ENCODE data around the gene ACBD4. TPM values are rescaled to one million over a fixed set of nuclear protein-coding genes. Genes with fewer than 3 reads are reported as not detected.
"Not testable (repeated sequence)": the region's sequence is repeated elsewhere in the genome, so short reads cannot be mapped to it uniquely, and the experiment has no call there.

The ACBD4 gene
- total RNA-seq, 1 donor from 2014 or later: 90.3 TPM

DNA sequence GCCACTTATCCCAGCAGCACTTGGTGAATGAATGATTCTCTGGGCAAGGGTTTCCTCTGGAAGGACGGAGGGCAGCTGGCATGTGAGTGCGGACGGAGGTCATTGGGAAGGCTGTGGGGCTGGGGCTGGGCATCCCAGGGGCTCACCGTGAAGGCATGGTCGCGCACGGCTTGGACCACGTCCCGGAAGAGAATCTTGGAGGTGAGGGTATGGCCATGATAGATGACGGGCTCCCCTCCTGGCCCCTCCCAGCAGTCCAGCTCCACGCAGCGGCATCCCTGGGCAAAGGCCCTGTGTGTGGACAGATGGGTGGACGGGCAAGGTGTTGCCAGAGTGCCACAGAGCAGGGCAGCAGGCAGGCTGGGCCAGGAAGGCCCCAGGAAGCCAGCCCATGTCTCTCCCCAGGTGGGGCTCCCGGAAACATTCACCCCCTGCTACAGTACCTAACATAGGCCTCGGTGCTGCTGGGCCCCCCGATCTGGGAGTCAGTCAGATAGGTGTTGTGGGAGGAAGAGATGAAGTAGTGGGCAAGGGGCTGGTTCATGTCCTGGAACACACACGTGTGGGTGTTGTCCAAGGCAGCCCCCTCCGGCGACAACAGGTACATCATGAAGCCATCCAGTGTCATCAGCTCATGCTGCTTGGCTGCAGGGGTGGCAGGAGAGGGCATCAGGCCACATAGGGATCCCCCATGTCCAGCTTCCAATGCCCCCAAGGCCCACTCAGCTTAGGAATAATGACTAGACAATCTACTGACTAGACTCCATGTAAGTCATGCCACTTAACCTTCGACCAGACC, 17.4 kb upstream of the ACBD4 start:
- DNase-seq (ENCODE audit: low spot score) (no peak), ATAC-seq (no peak)

DNA sequence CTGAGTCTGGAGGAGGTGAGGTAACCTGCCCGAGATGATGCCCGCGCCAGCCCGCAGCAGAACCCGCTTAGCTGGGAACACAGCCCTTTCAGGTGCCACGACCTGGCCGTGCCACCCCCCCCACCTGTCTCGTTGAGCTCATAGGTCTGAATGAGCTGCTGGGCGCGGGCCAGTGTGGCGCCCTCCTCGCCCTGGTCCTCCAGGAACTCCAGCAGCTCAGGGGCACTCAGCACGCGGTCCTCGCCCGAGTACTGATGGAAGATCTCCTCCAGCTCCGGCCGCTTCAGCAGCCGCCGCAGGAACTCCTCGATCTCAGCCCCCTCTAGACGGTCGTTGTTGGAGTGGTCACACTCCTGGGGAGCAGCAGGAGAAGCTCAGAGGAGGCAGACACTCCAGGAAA, 16.8 kb upstream of the ACBD4 start:
- ATAC-seq (no peak), DNase-seq (ENCODE audit: low spot score) (no peak)

DNA sequence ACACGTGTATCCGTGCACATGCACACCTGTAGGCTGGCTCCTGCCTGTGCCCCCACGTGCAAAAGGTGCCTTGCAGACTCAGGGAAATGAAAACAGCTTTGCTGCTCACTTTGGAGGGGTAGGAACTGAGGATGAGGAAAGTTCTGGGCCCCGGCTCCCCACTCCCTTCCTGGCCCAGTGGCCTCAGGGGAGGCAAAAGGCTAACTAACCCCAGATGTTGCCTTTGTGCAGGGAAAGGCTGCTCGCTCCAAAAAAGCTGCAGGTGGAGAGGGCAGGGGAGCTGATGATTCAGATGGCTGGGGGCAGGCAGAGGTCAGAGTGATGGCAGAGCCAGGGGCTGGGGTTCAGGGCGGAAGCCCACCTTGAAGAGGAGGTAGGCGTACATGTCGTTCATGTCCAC, 15.5 kb upstream of the ACBD4 start:
- no peak for DNase-seq (ENCODE audit: low spot score)
- ATAC-seq: no peak

DNA sequence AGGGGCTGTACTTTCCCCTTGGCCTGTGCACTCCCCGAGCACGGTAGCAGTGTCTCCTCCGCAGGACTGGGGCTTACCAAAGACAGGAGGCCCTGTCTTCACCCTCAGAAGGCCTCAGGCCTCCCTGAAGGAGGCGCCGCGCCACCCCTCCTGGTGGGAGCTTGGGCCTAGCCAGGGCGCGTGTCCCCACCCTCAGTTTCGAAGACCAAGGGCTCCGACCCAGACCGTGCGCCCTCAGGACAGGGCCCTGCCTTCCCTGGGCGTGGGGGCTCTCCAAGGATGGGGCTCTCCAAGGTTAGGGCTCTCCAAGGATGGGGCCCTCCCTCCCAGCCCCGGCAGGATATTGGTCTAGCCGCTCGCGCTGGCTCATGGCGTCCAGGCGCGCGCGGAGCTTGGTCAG, 14.9 kb upstream of the ACBD4 start:
- DNase-seq (ENCODE audit: low spot score): no peak

DNA sequence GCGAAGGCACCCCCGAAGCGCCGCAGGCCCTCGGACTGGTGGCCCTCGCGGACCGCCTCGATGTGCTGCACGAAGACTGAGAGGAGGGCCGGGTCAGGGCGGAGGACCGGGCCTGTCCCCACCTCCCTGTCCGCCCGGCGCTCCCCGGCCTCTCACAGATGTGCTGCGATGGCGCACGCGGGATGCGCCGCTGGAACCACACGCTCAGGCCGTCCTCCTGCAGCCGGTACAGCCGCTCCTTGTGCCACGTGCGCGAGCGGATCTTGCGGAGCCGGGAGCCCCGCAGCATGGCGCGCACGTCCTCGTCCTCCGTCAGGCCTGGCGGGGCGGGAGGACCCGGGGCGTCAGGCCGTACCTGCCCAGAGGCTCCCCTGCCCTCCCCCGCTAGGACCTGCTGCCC, 14.4 kb upstream of the ACBD4 start:
- ATAC-seq (no peak), DNase-seq (ENCODE audit: low spot score) (no peak)

More for the DNA sequence above, 14.9 kb upstream of the ACBD4 start:
- ATAC-seq: no peak

DNA sequence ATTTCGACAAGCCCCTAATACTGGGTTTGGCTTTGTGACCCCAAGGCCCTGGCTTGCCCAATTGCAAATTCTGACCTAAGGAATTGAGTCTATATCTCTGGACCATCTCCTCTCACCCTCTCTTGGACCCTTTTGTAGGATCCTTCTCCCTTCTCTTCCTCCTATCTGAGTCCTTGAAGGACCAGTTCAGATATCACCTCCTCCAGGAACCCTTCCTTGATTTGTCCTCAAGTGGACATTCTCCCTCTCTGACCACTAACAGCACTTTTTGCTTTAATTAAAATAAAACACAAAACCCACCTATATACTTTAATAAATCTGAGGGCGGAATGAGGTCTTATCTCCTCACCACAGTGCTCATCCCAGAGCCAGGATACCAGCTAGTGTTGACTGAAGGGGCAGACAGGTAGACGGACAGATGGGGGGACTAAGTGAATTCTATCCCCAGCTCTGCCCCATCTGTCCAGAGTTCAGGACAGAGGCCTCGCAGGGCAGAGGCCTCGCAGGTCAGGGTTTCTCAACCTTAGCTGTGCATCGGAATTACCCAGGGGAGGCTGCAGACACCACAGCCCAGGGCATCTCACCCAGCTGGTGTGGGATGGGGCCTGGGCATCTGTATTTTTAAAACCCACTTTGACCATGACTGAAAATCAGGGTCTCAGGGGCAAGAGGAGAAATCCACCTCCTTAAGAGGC, 12.3 kb upstream of the ACBD4 start:
- DNase-seq (ENCODE audit: low spot score) (no peak), ATAC-seq (peak; percentile 20)

DNA sequence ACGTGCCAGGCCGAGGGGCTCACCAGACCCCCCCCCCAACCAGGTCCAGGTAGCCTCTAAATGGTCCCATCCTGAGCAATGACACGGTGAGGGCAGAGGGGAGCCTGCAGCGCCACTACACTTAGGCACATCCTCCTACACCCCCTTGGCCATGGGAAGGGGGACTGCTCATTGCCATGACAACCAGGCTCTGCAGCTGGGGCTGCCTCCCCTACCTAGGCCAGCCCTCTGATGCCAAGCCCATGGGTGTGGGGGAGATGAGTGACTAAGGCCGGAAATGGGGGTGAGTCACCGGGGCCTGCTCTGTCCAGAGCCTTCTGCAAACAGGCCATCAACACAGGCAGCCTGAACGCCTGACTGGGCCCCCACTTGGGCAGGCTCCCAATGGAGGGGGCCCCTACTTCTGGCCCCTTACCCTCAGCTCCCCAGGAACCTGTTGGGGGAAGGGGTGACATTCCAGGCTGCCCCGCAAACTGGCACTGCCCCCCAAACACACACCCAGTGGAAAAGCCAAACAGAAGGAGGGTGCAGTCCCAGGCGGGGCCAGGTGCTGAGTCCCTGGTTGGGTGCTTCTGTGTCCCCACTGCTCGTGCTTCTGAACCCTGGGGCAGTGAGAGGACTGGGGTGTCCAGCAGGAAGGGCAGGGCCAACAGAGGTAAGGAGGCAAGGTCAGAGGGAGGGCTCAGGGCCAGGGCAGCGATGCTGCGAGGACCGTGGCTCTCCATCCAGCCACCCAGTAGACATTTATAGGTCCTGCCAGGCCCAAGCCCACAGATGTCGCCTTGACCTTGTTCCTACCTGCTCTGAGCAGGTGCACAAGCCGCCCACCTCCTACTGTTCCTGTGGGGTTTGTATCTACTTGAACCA, 11.3 kb upstream of the ACBD4 start:
- DNase-seq (ENCODE audit: low spot score): no peak
- ATAC-seq: no peak

DNA sequence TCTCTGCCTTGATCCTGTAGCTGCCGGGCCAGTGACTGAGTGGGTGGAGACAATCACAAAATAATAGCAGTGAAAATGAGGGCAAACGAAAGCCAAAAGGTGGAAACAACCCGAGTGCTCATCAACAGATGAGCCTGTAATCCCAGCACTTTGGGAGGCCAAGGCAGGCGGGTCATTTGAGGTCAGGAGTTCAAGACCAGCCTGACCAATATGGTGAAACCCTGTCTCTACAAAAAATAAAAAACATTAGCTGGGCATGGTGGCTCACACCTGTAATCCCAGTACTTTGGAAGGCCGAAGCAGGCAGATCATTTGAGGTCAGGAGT, 10.7 kb upstream of the ACBD4 start:
- not testable (repeated sequence) for DNase-seq (ENCODE audit: low spot score); ATAC-seq

DNA sequence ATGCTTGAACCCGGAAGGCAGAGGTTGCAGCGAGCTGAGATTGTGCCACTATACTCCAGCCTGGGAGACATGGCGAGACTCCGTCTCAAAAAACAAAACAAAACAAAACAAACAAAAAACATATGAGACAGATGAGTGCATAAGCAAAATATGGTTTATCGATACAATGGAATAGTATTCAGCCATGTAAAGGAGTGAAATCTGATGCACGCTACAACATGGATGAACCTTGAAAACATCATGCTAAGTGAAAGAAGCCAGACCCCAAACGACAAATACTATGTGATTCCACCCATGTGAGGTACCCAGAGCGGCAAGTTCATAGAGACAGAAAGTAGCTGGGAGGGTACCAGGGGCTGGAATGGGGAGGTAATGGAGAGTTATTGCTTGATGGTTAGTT, 10.0 kb upstream of the ACBD4 start:
- DNase-seq (ENCODE audit: low spot score) (no peak), ATAC-seq (no peak)

DNA sequence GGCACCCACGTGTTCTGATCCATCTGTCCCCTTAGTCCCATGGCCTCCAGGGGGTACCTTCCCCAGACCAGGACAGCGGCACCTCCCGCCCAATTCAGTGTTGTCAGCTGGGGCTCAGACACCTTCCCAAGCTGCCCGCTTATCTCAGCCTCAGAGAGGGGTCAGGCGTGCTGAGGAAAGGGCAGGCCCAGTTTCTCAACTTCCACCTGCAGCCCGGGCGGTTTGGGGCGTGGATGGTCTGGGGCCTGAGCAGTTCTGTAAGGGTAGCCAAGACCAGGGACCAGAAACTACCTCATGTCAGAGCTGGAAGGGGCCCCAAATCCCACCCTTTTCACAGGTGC, 8.3 kb upstream of the ACBD4 start:
- DNase-seq (ENCODE audit: low spot score) (no peak), ATAC-seq (no peak)

DNA sequence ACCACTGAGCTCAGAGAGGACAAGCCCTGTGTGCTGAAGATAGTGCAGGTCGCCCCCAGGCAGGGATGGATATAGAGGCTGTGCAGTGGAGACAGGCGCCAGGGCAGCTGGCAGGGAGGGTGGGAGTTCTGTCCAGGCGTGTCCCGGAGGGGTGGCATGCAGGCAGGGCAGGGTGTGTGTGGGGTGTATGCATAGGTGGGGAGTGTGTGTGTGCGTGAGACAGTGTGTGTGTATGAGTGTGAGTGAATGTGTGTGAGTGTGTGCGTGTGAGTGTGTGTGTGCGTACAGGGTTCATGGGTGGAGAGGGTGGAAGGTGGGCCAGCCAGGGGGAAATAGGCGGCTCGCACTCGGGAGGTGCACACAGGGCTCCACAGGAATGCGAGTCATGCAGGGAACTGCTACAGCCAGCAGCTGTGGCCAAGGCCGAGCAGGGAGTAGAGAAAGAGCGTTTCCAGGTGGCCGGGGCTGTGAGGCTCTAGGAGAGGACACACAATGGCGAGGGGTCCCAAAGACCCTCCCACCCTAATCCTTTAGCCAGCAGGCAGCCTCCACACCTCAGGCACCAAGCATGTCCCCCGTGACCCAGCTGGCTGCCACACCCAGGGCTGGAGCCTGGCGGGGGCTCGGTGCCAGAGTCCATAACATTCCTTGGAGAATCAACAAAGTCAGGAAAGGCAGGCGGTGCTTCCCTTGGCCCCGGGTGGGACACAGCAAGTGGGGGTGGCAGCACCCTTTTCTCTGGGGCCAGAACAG, 7.8 kb upstream of the ACBD4 start:
- DNase-seq (ENCODE audit: low spot score) (no peak), ATAC-seq (no peak)

DNA sequence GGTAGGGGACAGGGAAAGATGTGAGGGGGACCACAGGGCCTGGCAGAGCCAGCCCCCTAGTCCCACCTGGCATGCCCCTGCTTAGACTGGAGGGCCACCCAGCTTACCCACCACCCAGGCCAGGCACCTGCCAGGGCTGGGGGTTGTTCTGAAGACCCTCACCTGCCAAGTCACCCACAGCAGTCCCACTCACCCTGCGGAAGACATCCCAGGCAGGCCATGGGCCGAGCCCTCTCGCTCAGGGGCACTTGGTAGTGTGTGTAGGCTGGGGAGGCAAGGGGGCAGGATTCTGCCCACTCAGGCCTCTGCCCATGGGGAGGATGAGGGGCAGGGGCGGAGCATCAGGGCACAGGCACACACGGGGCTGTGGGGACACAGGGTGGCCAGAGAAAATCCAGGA, 7.2 kb upstream of the ACBD4 start:
- DNase-seq (ENCODE audit: low spot score) (no peak), ATAC-seq (no peak)

DNA sequence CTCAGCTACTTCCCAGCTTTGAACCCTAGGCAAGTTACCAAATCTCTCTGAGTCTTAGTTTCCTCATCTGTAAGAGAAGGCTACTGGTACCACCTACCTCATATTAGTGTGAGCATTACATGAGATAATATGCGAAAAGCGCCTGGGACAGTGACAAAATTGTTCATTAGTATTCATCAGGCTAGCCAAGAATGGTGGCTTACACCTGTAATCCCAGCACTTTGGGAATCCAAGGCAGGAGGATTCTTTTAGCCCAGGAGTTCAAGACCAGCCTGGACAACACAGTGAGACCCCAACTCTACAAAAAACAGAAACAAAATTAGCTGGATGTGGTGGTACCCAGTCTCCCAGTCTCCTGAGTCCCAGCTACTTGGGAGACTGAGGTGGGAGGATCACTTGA, 6.5 kb upstream of the ACBD4 start:
- ATAC-seq (no peak), DNase-seq (ENCODE audit: low spot score) (no peak)

DNA sequence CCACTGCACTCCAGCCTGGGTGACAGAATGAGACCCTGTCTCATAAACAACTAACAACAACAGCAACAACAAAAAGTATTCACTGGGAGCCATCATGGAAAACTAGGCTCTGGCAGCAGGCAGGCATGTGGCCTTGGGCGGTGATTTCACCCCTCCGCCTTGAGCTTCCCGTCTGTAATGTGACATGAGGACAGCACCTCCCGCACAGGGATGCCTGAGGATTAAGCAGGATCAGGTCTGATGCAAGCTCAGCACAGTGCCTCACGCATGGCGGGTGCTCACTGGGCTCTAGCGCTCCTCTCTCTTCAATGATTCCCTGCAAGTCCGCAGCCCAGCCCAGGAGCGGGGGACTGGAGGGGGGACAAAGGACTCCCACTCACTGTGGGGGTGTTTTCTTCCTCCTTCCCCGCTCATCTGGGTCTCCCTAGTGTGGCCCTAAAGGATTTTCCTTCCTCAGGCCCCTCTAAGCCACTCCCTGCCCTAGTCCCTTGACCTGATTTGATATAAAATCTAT, 6.0 kb upstream of the ACBD4 start:
- ATAC-seq (no peak), DNase-seq (ENCODE audit: low spot score) (no peak)

DNA sequence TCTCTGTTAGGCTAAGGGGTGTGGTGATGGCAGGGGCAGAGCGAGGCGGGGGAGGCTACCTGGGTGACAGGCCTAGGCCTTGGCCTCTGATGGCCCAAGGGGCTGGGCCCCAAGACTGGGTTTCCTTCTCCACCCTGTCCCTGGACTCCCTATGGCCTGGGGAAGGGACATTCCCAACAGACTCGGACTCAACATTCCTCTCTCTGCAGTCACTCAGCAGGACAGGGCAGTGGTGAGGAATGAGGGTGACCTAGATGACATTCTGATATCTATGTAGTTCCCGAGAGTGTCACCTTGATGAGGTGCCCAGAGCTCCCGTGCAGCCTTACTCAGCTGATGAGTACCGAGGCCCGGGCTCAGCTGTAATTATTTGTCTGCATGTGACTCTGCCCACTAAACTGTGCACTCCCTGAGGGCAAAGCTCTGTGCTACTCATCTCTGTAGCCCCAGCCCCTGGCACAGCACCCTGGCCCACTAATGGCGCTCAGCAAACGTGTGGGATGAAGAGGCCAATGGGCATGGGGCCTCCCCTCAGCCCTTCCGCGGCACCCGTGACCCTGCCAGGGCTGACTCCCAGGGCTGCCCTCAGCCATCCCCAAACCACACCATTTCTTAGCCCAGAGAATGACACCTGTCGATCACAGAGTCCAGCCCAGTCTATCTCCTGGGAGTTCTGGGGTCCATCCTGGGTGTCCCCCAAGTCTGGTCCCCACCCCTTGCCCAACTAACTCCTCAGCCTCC, 5.4 kb upstream of the ACBD4 start:
- ATAC-seq: no peak
- no peak for DNase-seq (ENCODE audit: low spot score)

DNA sequence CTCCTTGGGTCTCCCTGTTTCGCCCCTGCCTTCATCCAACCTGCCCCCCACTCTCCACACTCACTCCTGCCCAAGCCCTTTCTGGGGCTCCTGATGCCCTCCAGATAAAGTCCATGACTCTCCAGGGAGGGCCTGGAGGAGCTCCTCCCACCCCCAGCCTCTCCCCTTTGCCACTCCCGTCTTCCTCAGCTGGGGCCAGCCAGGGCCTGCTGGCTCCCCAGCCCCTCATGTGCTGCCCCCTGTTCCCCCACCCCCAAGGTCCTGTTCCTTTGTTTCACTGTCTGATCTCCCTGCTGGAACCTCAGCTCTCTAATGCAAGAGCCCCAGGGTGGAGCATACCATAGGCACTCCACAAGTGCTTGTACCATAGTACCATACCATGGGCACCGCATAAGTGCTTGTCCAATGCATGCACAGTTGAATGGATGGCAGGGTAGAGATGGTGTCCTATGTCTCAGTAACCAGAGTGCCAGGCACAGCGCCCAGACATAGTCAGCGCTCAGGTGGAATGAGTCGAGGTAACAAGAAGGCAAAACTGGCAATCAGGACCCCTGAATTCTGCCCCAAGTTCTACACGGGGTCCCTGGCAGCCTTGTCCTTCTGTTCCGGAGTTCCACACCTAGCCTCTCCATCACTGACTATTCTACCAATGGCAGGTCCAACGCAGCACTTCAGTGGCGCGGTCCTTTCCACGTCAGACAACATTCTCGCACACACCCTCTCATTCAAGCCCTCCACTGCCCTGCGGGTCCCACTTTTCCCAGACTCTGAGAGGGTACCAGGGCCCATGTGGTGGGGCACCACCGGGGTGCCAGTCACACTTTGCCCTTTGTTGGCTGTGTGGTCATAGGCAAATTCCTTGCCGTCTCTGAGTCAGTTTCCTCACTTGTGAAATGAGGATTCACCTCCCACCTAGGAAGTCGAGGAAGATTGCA, 4.5 kb upstream of the ACBD4 start:
- DNase-seq (ENCODE audit: low spot score) (no peak), ATAC-seq (no peak)

DNA sequence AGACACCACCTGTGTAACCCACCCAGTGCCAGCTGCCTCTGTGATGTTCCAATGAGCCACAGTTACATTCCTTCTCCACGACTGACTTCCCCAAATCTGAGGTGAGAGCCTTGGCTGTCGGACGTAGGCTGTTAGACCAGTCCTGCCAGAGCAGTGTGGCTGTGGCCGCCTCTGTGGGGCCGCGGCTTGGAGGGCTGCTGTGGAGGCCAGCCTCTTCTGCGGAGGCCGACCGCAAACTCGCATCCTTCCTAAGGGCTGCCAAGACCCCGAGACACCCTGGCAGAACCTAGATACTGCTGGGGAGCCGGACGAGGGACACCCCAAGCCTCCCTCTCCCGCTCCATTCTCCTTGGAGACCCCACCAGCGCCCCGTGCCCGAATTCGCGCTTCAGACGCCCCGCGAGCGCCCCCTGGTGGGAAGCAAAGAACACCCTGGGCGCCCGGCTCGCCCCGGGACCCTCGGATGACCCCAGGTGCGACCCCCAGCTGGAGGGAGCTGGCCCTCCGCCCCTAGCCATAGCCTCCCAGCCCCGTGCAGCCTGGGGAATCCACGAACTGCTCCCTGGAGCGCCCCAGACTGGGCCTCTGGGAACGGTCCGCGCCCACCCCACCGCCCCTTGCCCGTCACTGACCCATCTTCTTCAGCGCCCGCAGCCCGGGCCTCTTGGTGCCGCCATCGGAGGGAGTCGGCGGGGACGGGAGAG, 3.7 kb upstream of the ACBD4 start:
- peak; percentile 66 for DNase-seq (ENCODE audit: low spot score)
- ATAC-seq: no peak

DNA sequence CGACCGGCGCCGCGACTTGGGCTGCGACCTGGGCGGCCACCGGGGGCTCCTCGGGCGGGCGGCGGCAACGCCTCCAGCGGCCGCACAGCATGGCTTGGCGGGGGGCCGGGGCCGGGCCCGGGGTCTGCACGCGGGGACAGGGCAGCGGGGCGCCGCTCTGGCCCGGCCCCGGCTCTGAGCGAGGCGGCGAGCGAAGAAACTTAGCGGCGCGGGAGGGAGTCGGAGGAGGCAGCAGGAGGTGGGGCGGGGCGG, 3.2 kb upstream of the ACBD4 start, which contains the start of gene PLCD3:
Gene PLCD3, minus strand, starts transcription at position 196 of the 252 bp plus-strand sequence. Its CDS starts 105 bp downstream, at position 91.
- DNase-seq (ENCODE audit: low spot score): no peak

More for the DNA sequence above, 3.2 kb upstream of the ACBD4 start, which contains the start of gene PLCD3:
- no peak for ATAC-seq

All from left lobe of liver (tissue), 2 donors.